GM23338 (cell line): Measurements from ENCODE around the gene CES3.

Experiments
- EZH2 ChIP-seq: fragments of 200-600 bp; sonication (generic); IDR thresholded peaks from one replicate; pipeline ENCODE4 v1.8.0; 2017; ENCODE audit warnings: antibody characterized with exemption, mild to moderate bottlenecking, low read depth; ENCODE audit not compliant: unreplicated experiment
- EZH2phosphoT487 ChIP-seq: fragments of 200-600 bp; sonication (generic); IDR thresholded peaks from one replicate; pipeline ENCODE4 v1.8.1; 2018; ENCODE audit warnings: antibody characterized with exemption; ENCODE audit not compliant: unreplicated experiment
- POLR2AphosphoS5 ChIP-seq: IDR thresholded peaks from 2 replicates; pipeline ENCODE4 v1.6.1; 2016; ENCODE audit warnings: antibody characterized with exemption, low read depth
- REST ChIP-seq: IDR thresholded peaks from one replicate; pipeline ENCODE4 v1.6.1; 2018; ENCODE audit warnings: antibody characterized with exemption; ENCODE audit not compliant: unreplicated experiment
- STAT1 ChIP-seq: IDR thresholded peaks from one replicate; pipeline ENCODE4 v1.6.1; 2016; ENCODE audit warnings: antibody characterized with exemption; ENCODE audit not compliant: unreplicated experiment
- ZNF462 ChIP-seq: fragments of 250-450 bp; sonication (Bioruptor Pico); IDR thresholded peaks from 2 replicates; pipeline ENCODE4 v1.5.0; 2020; ENCODE audit warnings: mild to moderate bottlenecking, moderate library complexity
- TF ChIP-seq, protein P1 (sequence below), 2 experiments: fragments of 200-600 bp in 1 of 2; sonication (generic) in 1 of 2; conservative IDR thresholded peaks; 2 replicates each; pipeline versions ENCODE4 v1.5.1 to v1.6.1; 2016 to 2017; ENCODE audit warnings: antibody characterized with exemption in 2 of 2, low read depth in 2 of 2, mild to moderate bottlenecking in 2 of 2, moderate library complexity in 1 of 2

GRCh38 chr16:66918803-66919568 lies 42.1 kb upstream of the CES3 start, which contains the start of gene CDH16:
- TF ChIP-seq EZH2 (no peak), ZNF462 (CRISPR knock-in tag) (no peak), EZH2phosphoT487 (no peak), POLR2AphosphoS5 (no peak), REST (no peak), STAT1 (no peak)
- TF ChIP-seq, protein P1, sequence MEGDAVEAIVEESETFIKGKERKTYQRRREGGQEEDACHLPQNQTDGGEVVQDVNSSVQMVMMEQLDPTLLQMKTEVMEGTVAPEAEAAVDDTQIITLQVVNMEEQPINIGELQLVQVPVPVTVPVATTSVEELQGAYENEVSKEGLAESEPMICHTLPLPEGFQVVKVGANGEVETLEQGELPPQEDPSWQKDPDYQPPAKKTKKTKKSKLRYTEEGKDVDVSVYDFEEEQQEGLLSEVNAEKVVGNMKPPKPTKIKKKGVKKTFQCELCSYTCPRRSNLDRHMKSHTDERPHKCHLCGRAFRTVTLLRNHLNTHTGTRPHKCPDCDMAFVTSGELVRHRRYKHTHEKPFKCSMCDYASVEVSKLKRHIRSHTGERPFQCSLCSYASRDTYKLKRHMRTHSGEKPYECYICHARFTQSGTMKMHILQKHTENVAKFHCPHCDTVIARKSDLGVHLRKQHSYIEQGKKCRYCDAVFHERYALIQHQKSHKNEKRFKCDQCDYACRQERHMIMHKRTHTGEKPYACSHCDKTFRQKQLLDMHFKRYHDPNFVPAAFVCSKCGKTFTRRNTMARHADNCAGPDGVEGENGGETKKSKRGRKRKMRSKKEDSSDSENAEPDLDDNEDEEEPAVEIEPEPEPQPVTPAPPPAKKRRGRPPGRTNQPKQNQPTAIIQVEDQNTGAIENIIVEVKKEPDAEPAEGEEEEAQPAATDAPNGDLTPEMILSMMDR (conservative IDR thresholded peaks at IDR 0.05; ENCODE audit: low read depth in 2 of 2), result no peak
